ENCODE results near the gene MRPL11.

Gene MRPL11

GRCh38 chr11:66388780-66389386 is 49.8 kb downstream of the MRPL11 start:
- no peak overlapping the region for H3K27ac ChIP-seq
- DNase-seq (ENCODE audit: low spot score): peak; percentile 42
- TF ChIP-seq CTCF (conservative IDR thresholded peaks at IDR 0.05; ENCODE audit: low read depth): peak; percentile 86
- POLR2A ChIA-PET (ENCODE audit: low non-redundant PET): no interaction called here
- CTCF ChIA-PET: interaction anchor here (0.5 to 2.2 kb wide), 17 partner anchors 10 to 507 kb away, joined by 3 to 18 read pairs (median 4); partner anchors contain the start of genes BRMS1 and RIN1

GRCh38 chr11:66386171-66387069 is 52.2 kb downstream of the MRPL11 start:
- POLR2A ChIA-PET (ENCODE audit: low non-redundant PET): interaction anchor here (0.5 to 1.7 kb wide), 3 partner anchors 41 to 94 kb away, joined by 3 to 7 read pairs (median 5); partner anchors contain the start of gene DPP3
- peak; percentile 91 for TF ChIP-seq CTCF (conservative IDR thresholded peaks at IDR 0.05; ENCODE audit: low read depth)
- CTCF ChIA-PET: interaction anchor here (0.6 to 2.7 kb wide), 17 partner anchors 9 to 991 kb away, joined by 3 to 24 read pairs (median 4); partner anchors contain the start of genes B4GAT1, BRMS1, CD248 and RIN1
- H3K27ac ChIP-seq: no peak overlapping the region
- peak; percentile 49 for DNase-seq (ENCODE audit: low spot score)

Data from RWPE1 (cell line).